GM21360 (cell line): ENCODE results near the gene LRRC8C.

Source experiments
- ATAC-seq: cut with Tn5 transposase; IDR thresholded peaks from one replicate; pipeline ENCODE4 v1.9.1; 2021; ENCODE audit warnings: mild to moderate bottlenecking, moderate library complexity; ENCODE audit not compliant: unreplicated experiment

LRRC8C gene

GRCh38 chr1:89761338-89761737 is 128.4 kb downstream of the LRRC8C start:
- no peak for ATAC-seq

- no peak for ATAC-seq
These were observed 129.0 kb downstream of the LRRC8C start for GRCh38 chr1:89761901-89762300.

- ATAC-seq, result no peak
These were observed 129.5 kb downstream of the LRRC8C start for GRCh38 chr1:89762386-89762778.

- peak; percentile 97 for ATAC-seq
These were observed 130.1 kb downstream of the LRRC8C start for GRCh38 chr1:89762779-89763648.

GRCh38 chr1:89763649-89763986 is 130.7 kb downstream of the LRRC8C start:
- no peak for ATAC-seq

- ATAC-seq, result no peak
These were observed 132.9 kb downstream of the LRRC8C start for GRCh38 chr1:89765774-89766173.

- no peak for ATAC-seq
These were observed 134.7 kb downstream of the LRRC8C start for GRCh38 chr1:89767618-89768017.
